AG20443 (cell line): ENCODE results near the gene THAP9.
A peak's percentile ranks its signal among the peaks of the same experiment; 100 is the strongest.
"Not testable (repeated sequence)": the region's sequence is repeated elsewhere in the genome, so short reads cannot be mapped to it uniquely, and the experiment has no call there.

ENCODE experiments used
- DNase-seq: peaks from one replicate; pipeline ENCODE4 v3.0.0; 2012; ENCODE audit warnings: low spot score, mixed read lengths

Gene THAP9

DNA sequence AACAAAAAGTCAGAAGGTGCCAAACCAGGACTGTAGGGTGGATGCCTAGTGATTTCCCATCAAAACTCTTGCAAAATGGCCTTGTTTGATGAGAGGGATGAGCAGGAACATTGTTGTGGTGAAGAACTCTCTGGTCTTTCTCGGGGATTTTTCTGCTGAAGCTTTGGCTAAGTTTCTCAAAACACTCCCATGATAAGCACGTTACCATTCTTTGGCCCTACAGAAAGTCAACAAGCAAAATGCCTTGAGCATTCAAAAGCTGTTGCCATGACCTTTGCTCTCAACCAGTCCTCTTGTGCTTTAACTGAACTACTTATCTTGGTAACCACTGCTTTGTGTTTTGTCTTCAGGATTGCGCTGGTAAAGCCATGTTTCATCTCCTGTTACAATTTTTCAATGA is 6.6 kb upstream of the THAP9 start:
- DNase-seq: no peak

DNA sequence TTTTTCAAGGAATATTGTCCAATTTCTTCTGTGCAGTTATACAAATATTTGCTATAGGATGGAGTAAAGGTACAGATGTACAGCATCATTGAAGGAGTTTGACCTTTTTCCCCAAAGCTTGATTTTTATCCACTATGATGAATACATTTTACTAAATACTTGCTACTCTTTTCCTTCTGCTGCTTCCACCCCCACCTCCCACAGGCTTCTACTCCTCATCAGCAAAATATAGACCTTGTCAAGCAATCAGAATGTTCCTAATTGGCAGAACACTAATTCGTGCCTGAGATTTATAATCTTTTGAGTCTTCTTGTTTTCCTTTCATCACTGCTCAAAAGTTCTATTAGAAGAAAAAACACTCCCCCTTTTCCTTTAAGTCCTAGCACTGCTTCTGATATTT is 3.8 kb upstream of the THAP9 start:
- no peak for DNase-seq

DNA sequence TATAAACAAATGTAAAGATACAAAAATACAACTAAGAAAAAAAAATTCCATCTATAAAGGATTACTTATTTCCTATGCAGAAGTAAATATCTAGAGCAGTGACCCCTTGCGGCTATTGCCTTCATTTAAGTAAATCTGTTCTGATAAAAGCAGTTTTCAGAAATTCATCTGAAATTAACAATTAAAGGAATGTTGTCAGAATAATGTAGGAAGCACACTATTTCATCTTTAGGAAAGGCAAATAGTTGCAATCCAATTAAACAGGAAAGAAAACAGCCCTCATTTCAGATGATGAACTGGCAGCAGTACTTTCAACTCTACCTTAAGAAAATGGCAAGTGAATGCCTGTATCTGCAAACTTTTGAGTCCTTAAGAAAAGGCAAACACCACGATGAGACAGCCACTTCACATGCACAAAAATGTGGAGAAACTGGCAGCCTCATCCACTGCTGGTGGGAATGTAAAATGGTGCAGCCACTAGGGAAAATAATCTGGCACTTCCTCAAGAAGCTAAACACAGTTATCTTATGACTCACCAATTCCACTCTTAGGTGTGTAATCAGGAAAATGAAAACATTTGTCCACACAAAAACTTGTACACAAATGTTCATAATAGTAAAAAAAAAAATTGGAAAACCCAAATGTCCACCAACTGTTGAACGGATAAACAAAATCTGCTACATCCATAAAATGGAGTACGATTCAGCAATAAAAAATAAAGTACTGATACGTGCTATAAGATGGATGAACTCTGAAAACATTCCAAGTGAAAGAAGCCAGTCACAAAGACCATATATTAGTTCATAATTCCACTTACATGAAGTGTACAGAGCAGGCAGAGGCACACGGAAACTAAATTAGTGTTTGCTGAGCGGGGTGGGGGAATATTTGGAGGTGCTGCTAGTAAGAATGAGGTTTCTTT is 2.0 kb upstream of the THAP9 start:
- peak; percentile 46 for DNase-seq

DNA sequence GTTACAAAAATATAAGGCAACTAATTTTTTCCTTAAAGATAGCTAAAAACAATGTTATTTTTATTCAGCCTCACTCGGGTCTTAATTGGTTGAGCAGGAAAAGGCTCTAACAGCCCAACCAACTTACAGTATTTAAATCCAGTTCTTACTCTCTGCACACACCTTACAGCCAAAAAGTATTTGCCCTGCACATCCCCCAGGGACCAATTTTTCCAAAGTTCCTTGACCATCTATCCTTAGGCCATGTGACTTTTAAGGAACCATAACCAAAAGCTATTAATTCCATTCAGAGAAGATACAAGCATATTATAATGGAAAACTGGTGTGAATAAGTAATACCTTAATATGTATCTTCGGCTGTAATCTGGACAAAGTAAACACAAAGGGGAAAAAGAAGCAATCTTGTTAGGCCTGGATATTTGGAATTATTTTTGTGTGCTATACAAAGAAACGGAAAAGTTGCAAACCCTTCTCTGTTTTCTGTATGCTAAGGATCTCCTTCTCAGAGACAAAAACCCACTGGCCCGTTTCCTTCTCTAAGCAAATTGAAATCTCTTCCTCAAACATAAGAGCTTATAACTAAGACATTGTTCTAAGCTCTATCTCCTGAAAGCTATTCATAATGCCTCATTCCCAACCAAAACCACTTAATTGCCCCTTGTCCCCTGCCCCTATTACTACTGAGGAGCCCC is 1.0 kb upstream of the THAP9 start:
- no peak for DNase-seq

DNA sequence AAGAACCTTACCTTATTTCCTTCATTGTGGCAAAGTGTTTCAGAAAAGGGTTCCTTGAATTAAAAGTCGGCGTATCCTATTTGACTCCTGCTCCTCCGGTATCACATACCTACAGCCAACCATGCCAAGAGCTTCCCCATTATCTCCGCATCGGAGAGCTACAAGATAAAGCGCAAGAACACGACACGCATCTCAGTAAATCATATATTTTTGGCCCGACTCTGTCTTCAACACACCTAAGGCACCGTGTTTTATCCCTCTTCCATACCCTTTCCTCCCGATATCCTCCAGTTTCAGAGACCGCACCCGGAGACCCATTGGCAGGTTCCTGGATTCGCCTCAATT is 497 bp upstream of the THAP9 start:
- peak; percentile 8 for DNase-seq

DNA sequence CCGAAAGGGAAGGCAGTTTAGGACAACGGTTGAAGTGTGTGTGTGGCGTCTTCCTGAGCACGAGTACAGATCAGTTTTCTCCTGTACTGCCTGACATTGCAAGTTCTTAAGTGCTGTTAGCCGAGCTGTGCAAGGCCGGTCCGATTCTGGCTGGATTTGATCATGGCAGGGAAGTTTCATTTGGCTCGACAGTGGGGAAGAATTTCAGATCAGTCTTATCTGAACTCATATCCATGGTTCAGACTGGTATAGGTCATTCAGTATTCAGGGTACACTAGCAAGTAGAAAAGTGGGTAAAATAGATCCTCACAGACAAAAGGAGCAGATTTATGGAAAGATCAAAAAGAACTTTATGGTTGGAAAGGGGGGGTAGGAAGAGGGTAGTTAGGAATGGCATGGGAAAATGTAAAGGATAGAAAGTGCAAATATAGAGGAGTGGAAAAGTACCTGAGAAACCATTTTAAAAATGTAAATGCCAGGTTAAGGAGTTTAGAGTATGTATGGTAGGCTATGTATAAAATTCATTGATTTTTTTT is 716 bp downstream of the THAP9 start:
- DNase-seq: no peak

DNA sequence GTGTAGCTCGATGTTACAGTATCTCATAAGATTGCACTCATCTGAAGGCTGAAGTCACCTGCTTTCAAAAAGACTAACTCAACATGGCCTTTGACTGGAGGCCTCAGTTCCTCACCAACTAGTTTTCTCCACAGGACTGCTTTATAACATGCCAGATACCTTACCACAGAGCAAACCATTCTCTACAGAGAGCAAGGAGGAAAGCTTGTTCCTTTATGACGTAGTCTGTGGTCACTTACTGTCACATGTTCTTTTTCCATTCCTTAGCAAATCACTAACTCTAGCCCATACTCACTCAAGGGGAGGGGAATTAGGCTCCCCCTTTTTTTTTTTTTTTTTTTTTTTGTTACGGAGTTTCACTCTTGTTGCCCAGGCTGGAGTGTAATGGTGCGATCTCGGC is 3.2 kb downstream of the THAP9 start:
- no peak for DNase-seq

DNA sequence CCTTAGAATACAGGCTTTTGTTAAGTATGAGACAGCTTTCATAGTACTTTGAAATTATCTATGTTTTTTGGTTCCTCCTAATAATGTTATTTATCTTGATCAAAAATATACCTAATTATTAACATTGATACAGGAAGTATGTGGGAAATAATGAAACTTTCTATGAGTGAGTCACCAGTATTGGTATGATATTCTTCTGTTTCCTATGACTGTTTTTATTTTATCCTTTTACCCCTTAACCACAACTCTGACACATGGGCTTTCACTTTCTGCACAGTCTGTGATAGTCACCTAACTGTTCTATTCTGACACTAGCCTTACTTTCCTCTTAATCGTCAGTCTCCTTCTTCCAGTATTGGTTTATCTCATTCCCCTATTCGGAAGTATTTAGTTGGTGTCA is 4.7 kb downstream of the THAP9 start:
- DNase-seq: peak; percentile 14

DNA sequence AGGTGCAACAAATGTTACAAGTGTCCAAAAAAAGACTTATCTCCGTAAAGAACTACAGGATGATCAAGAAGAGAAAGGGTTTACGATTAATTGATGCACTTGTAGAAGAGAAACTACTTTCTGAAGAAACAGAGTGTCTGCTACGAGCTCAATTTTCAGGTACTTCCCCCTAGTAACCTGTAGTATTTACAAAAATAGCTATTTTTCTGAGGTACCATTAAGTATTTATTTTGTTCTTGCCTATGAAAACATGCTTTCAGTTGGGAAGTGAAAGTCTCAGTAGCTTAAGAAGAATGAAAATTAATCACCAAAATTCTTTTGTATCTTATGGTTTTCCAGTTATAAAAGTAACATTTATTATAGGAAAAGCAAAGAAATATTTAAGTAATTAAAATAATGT is 5.9 kb downstream of the THAP9 start:
- DNase-seq: no peak

DNA sequence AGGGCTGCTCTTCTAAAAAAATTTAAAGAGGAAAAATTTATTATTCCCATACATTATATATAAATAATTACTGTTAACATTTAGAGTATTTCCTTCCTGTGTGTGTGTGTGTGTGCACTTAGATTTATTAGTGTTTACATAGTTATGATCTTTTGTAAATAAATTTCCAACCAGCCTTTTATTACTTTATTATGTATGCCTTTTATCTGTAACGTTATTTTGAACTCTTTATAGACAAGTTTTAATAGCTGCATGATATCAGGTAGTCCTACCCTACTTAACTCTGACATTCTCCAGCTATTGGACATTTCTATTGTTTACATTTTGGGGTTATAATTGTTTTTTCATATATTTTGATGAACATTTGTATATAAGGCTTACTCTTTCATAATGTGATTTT is 8.8 kb downstream of the THAP9 start:
- no peak for DNase-seq

DNA sequence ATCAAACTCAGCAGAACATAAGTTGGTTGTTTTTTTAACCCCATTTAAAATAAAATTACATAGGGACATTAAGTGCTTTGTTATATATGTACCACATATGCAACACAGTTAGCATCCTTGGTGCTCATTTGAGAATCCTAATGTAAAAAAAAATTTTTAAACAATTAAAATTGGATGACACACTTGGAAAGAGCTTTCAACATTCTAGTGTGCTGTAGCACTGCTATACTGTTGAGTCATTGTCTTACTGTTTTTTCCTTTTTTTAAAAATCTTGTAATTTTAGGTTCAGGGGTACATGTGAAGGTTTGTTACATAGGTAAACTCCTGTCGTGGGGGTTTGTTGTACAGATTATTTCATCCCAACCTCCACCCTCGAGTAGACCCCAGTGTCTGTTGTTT is 12.8 kb downstream of the THAP9 start:
- DNase-seq: peak; percentile 26

DNA sequence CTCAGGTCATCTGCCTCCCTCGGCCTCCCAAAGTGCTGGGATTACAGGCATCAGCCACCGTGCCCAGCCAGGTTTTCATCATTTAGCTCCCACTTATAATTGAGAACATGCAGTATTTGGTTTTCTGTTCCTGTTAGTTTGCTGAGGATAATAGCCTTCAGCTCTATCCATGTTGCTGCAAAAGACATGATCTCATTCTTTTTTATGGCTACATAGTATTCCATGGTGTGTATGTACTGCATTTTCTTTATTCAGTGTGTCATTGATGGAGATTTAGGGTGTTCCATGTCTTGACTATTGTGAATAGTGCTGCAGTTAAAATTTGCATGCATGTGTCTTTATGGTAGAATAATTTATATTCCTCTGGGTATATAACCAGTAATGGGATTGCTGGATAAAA is 13.4 kb downstream of the THAP9 start:
- DNase-seq: not testable (repeated sequence)

DNA sequence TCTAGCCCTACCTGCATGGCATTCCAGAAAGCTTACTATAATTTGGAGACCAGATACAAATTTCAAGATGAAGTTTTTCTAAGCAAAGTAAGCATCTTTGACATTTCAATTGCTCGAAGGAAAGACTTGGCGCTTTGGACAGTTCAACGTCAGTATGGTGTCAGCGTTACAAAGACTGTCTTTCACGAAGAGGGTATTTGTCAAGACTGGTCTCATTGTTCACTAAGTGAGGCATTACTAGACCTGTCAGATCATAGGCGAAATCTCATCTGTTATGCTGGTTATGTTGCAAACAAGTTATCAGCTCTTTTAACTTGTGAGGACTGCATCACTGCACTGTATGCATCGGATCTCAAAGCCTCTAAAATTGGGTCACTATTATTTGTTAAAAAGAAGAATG is 17.6 kb downstream of the THAP9 start:
- DNase-seq: no peak

DNA sequence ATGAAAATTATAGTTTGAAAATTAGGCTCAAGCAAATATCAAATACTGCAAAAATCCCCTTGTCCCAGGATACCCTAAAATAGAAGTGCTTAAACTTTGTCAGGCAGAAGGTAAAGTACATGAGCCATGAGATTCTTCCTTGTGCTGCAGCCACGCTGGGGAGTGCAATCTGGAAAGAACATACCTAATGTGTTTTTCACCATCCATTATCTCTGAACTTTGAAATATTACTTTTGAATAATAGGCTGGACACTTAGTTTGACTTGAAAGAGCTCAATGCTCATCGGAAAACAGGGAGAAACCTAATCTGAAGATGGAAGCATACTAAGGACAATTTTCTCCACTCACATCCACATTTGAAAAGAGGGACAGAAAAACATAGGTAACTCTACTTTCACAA is 18.9 kb downstream of the THAP9 start:
- no peak for DNase-seq

DNA sequence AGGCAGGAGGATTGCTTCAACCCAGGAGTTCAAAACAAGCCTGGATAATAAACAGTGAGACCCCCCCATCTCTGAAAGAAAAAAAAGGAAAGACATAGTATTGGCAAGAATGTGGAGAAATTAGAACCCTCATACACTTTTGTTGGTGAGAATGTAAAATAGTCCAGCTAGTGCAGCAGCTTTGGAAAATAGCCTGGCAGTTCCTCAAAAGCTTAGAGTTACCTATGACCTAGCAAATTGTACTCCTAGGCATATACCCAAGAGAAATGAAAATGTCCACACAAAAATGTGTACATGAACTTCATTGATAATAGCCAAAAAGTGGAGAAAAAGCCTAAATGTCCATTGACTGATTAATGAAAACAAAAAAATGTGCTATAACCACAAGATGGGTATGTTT is 21.3 kb downstream of the THAP9 start:
- DNase-seq: no peak

DNA sequence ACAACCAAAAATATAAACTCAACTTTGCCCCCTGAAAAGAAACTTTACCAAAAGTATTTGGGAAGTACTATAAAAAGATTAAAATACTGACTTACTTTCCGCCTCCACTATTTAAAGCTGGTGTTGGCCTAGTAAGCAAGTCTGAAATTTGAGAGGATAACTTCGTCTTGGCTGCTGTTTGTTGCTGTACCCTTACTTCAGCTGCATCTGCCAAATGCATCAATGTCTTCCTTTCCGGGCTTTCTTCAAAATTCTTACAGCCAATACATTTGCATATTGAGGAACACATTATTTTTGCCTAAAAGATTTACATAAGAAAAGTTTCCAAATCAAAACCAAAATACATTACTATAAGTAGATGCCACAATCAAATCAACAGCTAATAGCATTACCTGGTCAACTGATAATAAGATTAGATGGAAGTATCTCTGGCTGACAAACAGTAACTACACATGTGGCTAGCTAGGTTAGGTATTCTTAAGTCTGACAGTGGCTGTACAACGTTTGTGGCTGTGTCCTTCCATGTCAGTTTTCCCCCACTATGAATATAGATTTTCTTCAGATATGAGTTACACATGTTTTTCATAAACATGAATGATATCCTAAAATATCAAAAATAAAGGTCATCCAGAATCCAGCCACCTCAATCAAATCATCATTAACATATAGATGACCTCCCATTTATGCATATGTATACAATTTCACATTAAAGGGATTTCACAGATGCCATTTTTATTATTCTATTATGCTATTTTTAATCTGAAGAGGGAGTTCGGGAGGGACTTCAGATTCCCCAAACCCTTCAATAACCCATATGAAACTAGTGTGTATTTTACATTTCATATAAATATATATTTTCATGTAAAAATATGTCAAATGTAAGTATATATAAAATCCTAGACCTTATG is 30.6 kb downstream of the THAP9 start:
- no peak for DNase-seq

DNA sequence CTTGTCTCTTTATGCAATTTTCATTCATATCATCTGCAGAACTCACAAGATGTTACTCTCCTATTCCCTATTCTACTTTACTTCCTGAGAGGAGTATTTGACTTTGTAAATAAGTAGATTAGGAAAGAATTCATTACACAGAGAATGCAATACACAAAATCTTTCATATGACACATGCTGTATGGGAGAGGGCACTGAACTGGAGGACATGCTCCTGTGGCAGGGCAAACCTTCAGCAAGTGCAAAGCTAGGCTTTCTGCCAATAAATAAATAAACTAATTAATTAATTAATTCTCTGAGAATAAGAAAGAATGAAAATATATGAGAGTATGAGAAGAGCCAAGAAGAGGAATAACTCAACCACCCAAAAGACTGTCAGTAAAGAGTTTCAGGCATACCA is 33.9 kb downstream of the THAP9 start:
- no peak for DNase-seq

DNA sequence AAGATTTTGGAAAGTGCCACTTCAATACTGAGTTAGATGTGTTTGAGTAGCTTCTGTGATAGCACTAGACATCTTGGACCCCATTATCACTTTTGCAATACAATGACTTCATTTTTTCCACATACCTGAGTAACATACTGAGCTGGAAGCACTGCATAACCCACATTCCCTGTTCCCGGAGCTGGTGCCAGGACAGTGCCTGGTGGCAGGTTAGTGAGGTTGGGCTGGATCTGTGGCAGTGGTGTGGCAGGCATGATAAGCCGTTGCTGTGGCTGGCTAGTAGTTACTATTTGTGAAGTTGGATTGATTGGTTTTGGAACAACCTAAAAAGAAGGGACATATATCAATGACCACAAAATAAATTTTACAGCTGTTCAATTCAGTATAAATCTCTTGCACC is 38.9 kb downstream of the THAP9 start:
- no peak for DNase-seq

DNA sequence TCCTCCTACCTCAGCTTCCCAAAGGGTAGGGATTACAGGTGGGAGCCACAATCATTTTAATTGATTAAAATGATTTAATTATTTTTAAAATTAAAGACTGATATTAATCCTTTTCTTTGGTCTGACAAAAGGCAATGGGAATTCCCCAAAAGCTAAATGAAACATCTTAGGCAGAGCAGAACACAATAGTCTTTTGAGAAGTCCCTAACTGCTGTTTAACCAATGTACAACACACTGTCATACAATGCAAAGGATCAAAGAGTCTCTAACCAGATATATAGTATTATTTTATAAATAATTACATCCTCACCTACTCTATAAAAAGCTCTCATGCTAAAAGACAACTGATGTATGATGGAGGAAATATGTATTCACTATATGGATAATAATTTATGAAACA is 47.0 kb downstream of the THAP9 start:
- DNase-seq: no peak

DNA sequence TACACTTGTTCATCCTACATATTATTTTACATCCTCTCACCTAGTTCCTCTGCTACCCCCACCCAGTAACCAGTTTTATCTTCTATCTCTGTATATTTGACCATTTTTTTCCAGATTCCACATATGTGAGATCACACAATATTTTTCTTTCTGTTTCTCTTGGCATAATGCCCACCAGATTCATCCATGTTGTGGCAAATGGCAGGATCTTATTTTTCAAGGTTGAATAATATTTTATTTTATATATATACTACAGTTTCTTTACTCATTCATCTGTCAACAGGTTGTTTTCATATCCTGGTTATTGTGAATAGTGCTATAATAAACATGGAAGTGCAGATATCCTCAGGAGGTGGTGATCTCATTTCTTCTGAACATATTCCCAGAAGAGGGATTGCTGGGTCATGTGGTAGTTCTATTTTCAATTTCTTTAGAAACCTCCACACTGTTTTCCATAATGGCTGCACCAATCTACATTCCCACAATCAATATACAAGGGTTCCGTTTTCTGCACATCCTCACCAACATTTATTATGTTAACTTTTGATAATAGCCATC is 48.2 kb downstream of the THAP9 start:
- no peak for DNase-seq

DNA sequence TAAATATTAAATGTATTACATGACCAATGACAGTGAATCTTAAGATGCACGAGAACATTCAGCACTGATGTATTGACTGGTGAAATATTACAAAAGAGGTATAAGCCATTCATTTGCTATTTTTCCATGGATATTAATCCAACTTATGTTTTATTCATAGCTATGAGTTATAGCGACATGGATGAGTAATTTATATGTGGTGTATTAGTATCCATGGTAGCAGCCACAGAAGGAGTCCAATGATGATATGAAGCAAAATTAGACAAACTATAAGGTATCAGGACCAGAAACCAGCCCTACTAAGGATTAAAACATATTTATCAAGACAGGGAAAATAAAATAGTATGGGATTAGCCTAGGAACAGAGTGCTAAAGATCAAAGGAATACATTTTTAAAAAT is 50.7 kb downstream of the THAP9 start:
- DNase-seq: no peak

DNA sequence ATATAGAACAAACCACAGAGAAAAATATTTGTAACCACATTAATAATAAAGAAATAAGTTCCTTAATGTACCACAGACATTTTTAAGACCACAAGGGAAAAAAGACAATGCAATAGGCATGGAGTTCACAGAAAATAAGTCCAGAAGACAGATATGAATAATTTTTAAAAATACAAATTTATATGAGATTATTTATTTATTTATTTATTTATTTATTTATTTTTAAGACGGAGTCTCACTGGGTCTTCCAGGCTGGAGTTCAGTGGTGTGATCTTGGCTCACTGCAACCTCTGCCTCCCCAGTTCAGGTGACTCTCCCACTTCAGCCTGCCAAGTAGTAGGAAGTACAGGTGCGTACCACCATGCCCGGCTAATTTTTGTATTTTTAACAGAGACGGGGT is 53.7 kb downstream of the THAP9 start:
- no peak for DNase-seq
